HG03060 (cell line): ENCODE measurements around the gene ZNF689.
"Not testable (repeated sequence)": the region's sequence is repeated elsewhere in the genome, so short reads cannot be mapped to it uniquely, and the experiment has no call there.

ENCODE experiments used
- ATAC-seq: cut with Tn5 transposase; IDR thresholded peaks from one replicate; pipeline ENCODE4 v1.9.1; 2021; ENCODE audit warnings: low read depth, moderate number of reproducible peaks; ENCODE audit not compliant: unreplicated experiment

ZNF689 gene

GRCh38 chr16:30601966-30602365, 8.2 kb downstream of the ZNF689 start:
- ATAC-seq = no peak

GRCh38 chr16:30600929-30601328, 9.3 kb downstream of the ZNF689 start:
- ATAC-seq = no peak

GRCh38 chr16:30600215-30600614, 10.0 kb downstream of the ZNF689 start:
- ATAC-seq = no peak

- no peak for ATAC-seq
These were observed 17.3 kb downstream of the ZNF689 start for GRCh38 chr16:30592871-30593270.

- ATAC-seq = not testable (repeated sequence)
These were observed 19.3 kb downstream of the ZNF689 start for GRCh38 chr16:30590869-30591268.

- ATAC-seq = not testable (repeated sequence)
These were observed 20.6 kb downstream of the ZNF689 start for GRCh38 chr16:30589582-30589981.

GRCh38 chr16:30588651-30589050, 21.5 kb downstream of the ZNF689 start:
- ATAC-seq = no peak

GRCh38 chr16:30585400-30586191, 24.6 kb downstream of the ZNF689 start, which contains the start of gene ZNF785:
ZNF785 (minus strand) TSS chr16:30585697; CDS start chr16:30585611, 86 bp downstream.
- ATAC-seq = peak; percentile 69

- peak; percentile 23 for ATAC-seq
These were observed 25.2 kb downstream of the ZNF689 start for GRCh38 chr16:30585022-30585399.

- no peak for ATAC-seq
These were observed 27.4 kb downstream of the ZNF689 start for GRCh38 chr16:30582611-30583340.

GRCh38 chr16:30581457-30581856, 28.7 kb downstream of the ZNF689 start:
- ATAC-seq = no peak

- no peak for ATAC-seq
These were observed 35.5 kb downstream of the ZNF689 start for GRCh38 chr16:30574678-30575077.

- ATAC-seq = peak; percentile 63
These were observed 38.5 kb downstream of the ZNF689 start, which contains the start of gene ZNF688 for GRCh38 chr16:30571445-30572322. ZNF688 (minus strand) TSS chr16:30571714; CDS start chr16:30571629, 85 bp downstream.

GRCh38 chr16:30570636-30571444, 39.3 kb downstream of the ZNF689 start:
- no peak for ATAC-seq

- ATAC-seq = no peak
These were observed 40.2 kb downstream of the ZNF689 start for GRCh38 chr16:30569746-30570635.

- no peak for ATAC-seq
These were observed 40.9 kb downstream of the ZNF689 start for GRCh38 chr16:30569281-30569680.

GRCh38 chr16:30567991-30568638, 42.1 kb downstream of the ZNF689 start:
- no peak for ATAC-seq
